Measurements from ENCODE around the gene COX15.

GRCh38 chr10:99754670-99755069 is 22.7 kb upstream of the COX15 start:
- no peak for TF ChIP-seq SIN3A (IDR thresholded peaks at IDR 0.05; ENCODE audit: borderline replicate concordance, insufficient read depth, low read length)
- TF ChIP-seq, protein P1, sequence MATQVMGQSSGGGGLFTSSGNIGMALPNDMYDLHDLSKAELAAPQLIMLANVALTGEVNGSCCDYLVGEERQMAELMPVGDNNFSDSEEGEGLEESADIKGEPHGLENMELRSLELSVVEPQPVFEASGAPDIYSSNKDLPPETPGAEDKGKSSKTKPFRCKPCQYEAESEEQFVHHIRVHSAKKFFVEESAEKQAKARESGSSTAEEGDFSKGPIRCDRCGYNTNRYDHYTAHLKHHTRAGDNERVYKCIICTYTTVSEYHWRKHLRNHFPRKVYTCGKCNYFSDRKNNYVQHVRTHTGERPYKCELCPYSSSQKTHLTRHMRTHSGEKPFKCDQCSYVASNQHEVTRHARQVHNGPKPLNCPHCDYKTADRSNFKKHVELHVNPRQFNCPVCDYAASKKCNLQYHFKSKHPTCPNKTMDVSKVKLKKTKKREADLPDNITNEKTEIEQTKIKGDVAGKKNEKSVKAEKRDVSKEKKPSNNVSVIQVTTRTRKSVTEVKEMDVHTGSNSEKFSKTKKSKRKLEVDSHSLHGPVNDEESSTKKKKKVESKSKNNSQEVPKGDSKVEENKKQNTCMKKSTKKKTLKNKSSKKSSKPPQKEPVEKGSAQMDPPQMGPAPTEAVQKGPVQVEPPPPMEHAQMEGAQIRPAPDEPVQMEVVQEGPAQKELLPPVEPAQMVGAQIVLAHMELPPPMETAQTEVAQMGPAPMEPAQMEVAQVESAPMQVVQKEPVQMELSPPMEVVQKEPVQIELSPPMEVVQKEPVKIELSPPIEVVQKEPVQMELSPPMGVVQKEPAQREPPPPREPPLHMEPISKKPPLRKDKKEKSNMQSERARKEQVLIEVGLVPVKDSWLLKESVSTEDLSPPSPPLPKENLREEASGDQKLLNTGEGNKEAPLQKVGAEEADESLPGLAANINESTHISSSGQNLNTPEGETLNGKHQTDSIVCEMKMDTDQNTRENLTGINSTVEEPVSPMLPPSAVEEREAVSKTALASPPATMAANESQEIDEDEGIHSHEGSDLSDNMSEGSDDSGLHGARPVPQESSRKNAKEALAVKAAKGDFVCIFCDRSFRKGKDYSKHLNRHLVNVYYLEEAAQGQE (IDR thresholded peaks at IDR 0.05; ENCODE audit: insufficient read depth in 1 of 2, low read depth in 2 of 2, low read length in 2 of 2), result no peak

Measured in PFSK-1 (cell line).